Endothelial cell of umbilical vein (primary cell): ENCODE results near the gene SLC41A3. TPM values are rescaled to one million over a fixed set of nuclear protein-coding genes. Genes with fewer than 3 reads are reported as not detected.
"Not testable (repeated sequence)": the region's sequence is repeated elsewhere in the genome, so short reads cannot be mapped to it uniquely, and the experiment has no call there.

ENCODE experiments used
- BruUV-seq: library from RNA; stranded (reverse); fragments of 400-500 nt; replicated peaks from 2 replicates; lab custom pipeline; 2021; lab: Mats Ljungman, UMichigan
- CTCF ChIA-PET: fragments of 300-600, 350-600 bp; sonication (Branson Sonifier 250); formaldehyde crosslinking; loops from one replicate; lab custom pipeline; 2021; ENCODE audit warnings: antibody characterized with exemption, inconsistent platforms; lab: Charles Lee
- POLR2A ChIA-PET: fragments of 300-600, 350-600 bp; sonication (Branson Sonifier 250); formaldehyde crosslinking; loops from one replicate; lab custom pipeline; 2021; ENCODE audit warnings: antibody characterized with exemption, inconsistent platforms; lab: Charles Lee
- DNase-seq: peaks from one replicate; pipeline ENCODE4 v3.0.0-alpha.2; 2011; ENCODE audit warnings: low read depth, low spot score
- FAIRE-seq: peaks from 2 replicates; lab custom pipeline; 2011; peaks lifted over from hg19 to GRCh38; lab: Jason Lieb, UNC
- H2AFZ ChIP-seq: 2 replicates; pipeline ENCODE4 v1.6.0; 2012; ENCODE audit warnings: low read depth, low read length, control low read depth, inconsistent platforms
- H3K27ac ChIP-seq: 2 replicates; pipeline ENCODE4 v1.5.1; 2011; ENCODE audit warnings: low read depth, mild to moderate bottlenecking, control low read depth, low read length, moderate library complexity; ENCODE audit not compliant: insufficient read depth
- H3K27me3 ChIP-seq, 2 experiments: 2 replicates each; pipeline versions ENCODE4 v1.6.0 to v1.6.1; 2011; ENCODE audit warnings: low read length in 2 of 2, mixed read lengths in 1 of 2; ENCODE audit not compliant: control insufficient read depth in 2 of 2, insufficient read depth in 2 of 2
- H3K36me3 ChIP-seq, 2 experiments: 2 replicates in 1 of 2; 3 replicates in 1 of 2; pipeline ENCODE4 v1.5.1; 2011; ENCODE audit warnings: low read length in 2 of 2, mild to moderate bottlenecking in 1 of 2, moderate library complexity in 1 of 2; ENCODE audit not compliant: control insufficient read depth in 2 of 2, insufficient read depth in 2 of 2; ENCODE audit errors: extremely low read depth in 1 of 2
- H3K4me1 ChIP-seq: 3 replicates; pipeline ENCODE4 v1.5.1; 2011; ENCODE audit warnings: mild to moderate bottlenecking, low read length; ENCODE audit not compliant: control insufficient read depth, insufficient read depth; ENCODE audit errors: extremely low read depth
- H3K4me2 ChIP-seq: 2 replicates; pipeline ENCODE4 v1.6.1; 2011; ENCODE audit warnings: low read length, control low read depth, mixed read lengths; ENCODE audit not compliant: insufficient read depth
- H3K4me3 ChIP-seq, 3 experiments: fragments of 200-600 bp in 1 of 3; sonication (generic), shearing (Covaris generic) in 1 of 3; replicated peaks in 1 of 3; 2 replicates each; pipeline ENCODE4 v1.5.1; 2011 to 2016; ENCODE audit warnings: control low read depth in 3 of 3, low read length in 3 of 3, mild to moderate bottlenecking in 2 of 3, inconsistent platforms in 1 of 3, low read depth in 1 of 3, moderate library complexity in 1 of 3; ENCODE audit not compliant: insufficient read depth in 1 of 3
- H3K79me2 ChIP-seq: 2 replicates; pipeline ENCODE4 v1.6.0; 2012; ENCODE audit warnings: low read length, inconsistent platforms; ENCODE audit not compliant: control insufficient read depth, insufficient read depth
- H3K9ac ChIP-seq: replicated peaks from 2 replicates; pipeline ENCODE3; 2011; ENCODE audit warnings: low read length, control low read depth; ENCODE audit not compliant: insufficient read depth; ENCODE audit errors: extremely low read depth
- H3K9me1 ChIP-seq: replicated peaks from 3 replicates; pipeline ENCODE4 v1.6.0; 2011; ENCODE audit warnings: mild to moderate bottlenecking, low read length; ENCODE audit not compliant: control insufficient read depth, insufficient read depth; ENCODE audit errors: extremely low read depth
- H3K9me3 ChIP-seq: replicated peaks from 2 replicates; pipeline ENCODE4 v1.5.1; 2012; ENCODE audit warnings: low read length, inconsistent platforms; ENCODE audit not compliant: control insufficient read depth, insufficient read depth
- H4K20me1 ChIP-seq: replicated peaks from 2 replicates; pipeline ENCODE3; 2011; ENCODE audit warnings: mild to moderate bottlenecking, low read length; ENCODE audit not compliant: control insufficient read depth, insufficient read depth; ENCODE audit errors: extremely low read depth
- CTCF ChIP-seq, 2 donors: IDR thresholded peaks; 1 replicate in 1 of 2; 2 replicates in 1 of 2; pipeline ENCODE4 v1.5.1; 2011; ENCODE audit warnings: low read length in 2 of 2, mild to moderate bottlenecking in 2 of 2, moderate library complexity in 2 of 2, control low read depth in 1 of 2, inconsistent platforms in 1 of 2, low read depth in 1 of 2; ENCODE audit not compliant: insufficient read depth in 1 of 2; ENCODE audit errors: extremely low read depth in 1 of 2
- EZH2 ChIP-seq: IDR thresholded peaks from 2 replicates; pipeline ENCODE4 v1.6.1; 2012; ENCODE audit warnings: borderline replicate concordance, low read depth, mild to moderate bottlenecking, moderate library complexity, low read length, inconsistent platforms; ENCODE audit not compliant: severe bottlenecking
- FOS ChIP-seq: IDR thresholded peaks from 2 replicates; pipeline ENCODE4 v1.6.1; 2011; ENCODE audit warnings: mild to moderate bottlenecking, low read length, moderate library complexity, borderline replicate concordance; ENCODE audit not compliant: insufficient read depth
- GATA2 ChIP-seq: IDR thresholded peaks from 2 replicates; pipeline ENCODE4 v1.7.0; 2011; ENCODE audit warnings: low read depth, mild to moderate bottlenecking, moderate library complexity, mixed read lengths, low read length; ENCODE audit not compliant: insufficient read length, insufficient read depth
- JUN ChIP-seq: IDR thresholded peaks from 2 replicates; pipeline ENCODE4 v1.6.1; 2011; ENCODE audit warnings: borderline replicate concordance, low read depth; ENCODE audit not compliant: insufficient read length, insufficient read depth
- MAX ChIP-seq: IDR thresholded peaks from 2 replicates; pipeline ENCODE4 v1.6.1; 2011; ENCODE audit not compliant: insufficient read depth, insufficient read length
- MYC ChIP-seq: IDR thresholded peaks from one replicate; pipeline ENCODE4 v1.6.1; 2011; ENCODE audit warnings: mild to moderate bottlenecking, low read depth, low read length
- POLR2A ChIP-seq: IDR thresholded peaks from 2 replicates; pipeline ENCODE4 v1.6.1; 2012; ENCODE audit warnings: low read depth, mild to moderate bottlenecking, control low read depth, low read length
- POLR2AphosphoS5 ChIP-seq: IDR thresholded peaks from 2 replicates; pipeline ENCODE4 v1.6.1; 2012; ENCODE audit warnings: low read depth, mild to moderate bottlenecking, control low read depth, low read length, moderate library complexity; ENCODE audit not compliant: insufficient read depth
- dilution Hi-C: fragments of 300-500 bp; cut with MboI; formaldehyde crosslinking; loops from one replicate; pipeline ENCODE4 v1.15.0; 2019; ENCODE audit warnings: low sequenced_read_pairs; ENCODE audit not compliant: extremely low pct_ligation_motif_present
- intact Hi-C: fragments of 100-400 bp; cut with micrococcal nuclease; formaldehyde crosslinking; loops from one replicate; pipeline ENCODE4 v1.10.0; 2022
- polyA plus RNA-seq, 4 experiments: library from polyadenylated mRNA; depleted of rRNA in 3 of 4; stranded (reverse) in 3 of 4; unstranded in 1 of 4; fragments of >200 nt; gene quantifications; 2 replicates each; pipeline versions ENCODE4 v1.2.1 to v1.2.3, GENCODE V29; 2011 to 2012; ENCODE audit warnings: missing spikeins in 1 of 4
- total RNA-seq: library from RNA; stranded (reverse); gene quantifications from 2 replicates; pipeline ENCODE4 v1.2.3, GENCODE V29; 2021

Gene SLC41A3
- total and polyA plus RNA-seq, 2 donors (not counting 3 experiments of a cell fraction or from before 2014, with no cell fraction given): 52.5 to 118 TPM

- dilution Hi-C loops: no loop called here
- Histone ChIP-seq H4K20me1 (no peaks in the 10 kb centered on the region), H3K27me3 (no peaks in the 10 kb centered on the region), H3K4me3 (no peak overlapping the region), H3K9me1 (peaks cover 2% of the 10 kb centered on the region), H3K9ac (no peak overlapping the region), H3K4me2 (no peak overlapping the region), H3K36me3 (peaks cover 0 to 2% of the 10 kb centered on the region in 2 experiments), H2AFZ (no peak overlapping the region), H3K79me2 (no peaks in the 10 kb centered on the region), H3K4me1 (no peaks in the 10 kb centered on the region), H3K27ac (no peak overlapping the region), H3K9me3 (no peaks in the 10 kb centered on the region)
- FAIRE-seq: no peak
- CTCF ChIA-PET: no interaction called here
- TF ChIP-seq FOS: no peak
- TF ChIP-seq POLR2A: no peak
- TF ChIP-seq GATA2: no peak
- TF ChIP-seq POLR2AphosphoS5: no peak
- BruUV-seq: no TSS peak
- intact Hi-C loops: no loop called here
- no peak for DNase-seq
- POLR2A ChIA-PET: no interaction called here
Observed at GRCh38 chr3:126070146-126070545, 13.8 kb downstream of the SLC41A3 start.

- BruUV-seq: no TSS peak
- Histone ChIP-seq H3K9me1 (peaks cover 2% of the 10 kb centered on the region), H3K27me3 (no peaks in the 10 kb centered on the region), H2AFZ (no peak overlapping the region), H3K4me3 (no peak overlapping the region), H3K4me1 (no peaks in the 10 kb centered on the region), H3K9me3 (no peaks in the 10 kb centered on the region), H3K79me2 (no peaks in the 10 kb centered on the region), H4K20me1 (no peaks in the 10 kb centered on the region), H3K27ac (no peak overlapping the region), H3K36me3 (peaks cover 0 to 2% of the 10 kb centered on the region in 2 experiments), H3K9ac (no peak overlapping the region), H3K4me2 (no peak overlapping the region)
- TF ChIP-seq POLR2A (no peak), MYC (no peak), CTCF (IDR thresholded peaks at IDR 0.05; ENCODE audit: extremely low read depth in 1 of 2, insufficient read depth in 1 of 2, low read depth in 1 of 2, low read length in 2 of 2) (no peak), POLR2AphosphoS5 (no peak), MAX (no peak), FOS (no peak), GATA2 (no peak), EZH2 (no peak), JUN (no peak)
- intact Hi-C loops: no loop called here
- dilution Hi-C loops: no loop called here
- FAIRE-seq (no peak), DNase-seq (no peak)
- CTCF ChIA-PET: no interaction called here
- POLR2A ChIA-PET: no interaction called here
Observed at GRCh38 chr3:126067959-126068358, 16.0 kb downstream of the SLC41A3 start.

- H3K4me2 ChIP-seq, H3K36me3 ChIP-seq, DNase-seq, H3K27ac ChIP-seq, BruUV-seq, H4K20me1 ChIP-seq, H2AFZ ChIP-seq, H3K9me3 ChIP-seq, H3K4me3 ChIP-seq, dilution Hi-C loops, H3K79me2 ChIP-seq, CTCF ChIA-PET, H3K4me1 ChIP-seq, intact Hi-C loops, FAIRE-seq, POLR2A ChIA-PET, H3K27me3 ChIP-seq, H3K9ac ChIP-seq, H3K9me1 ChIP-seq: not testable (repeated sequence)
Observed at GRCh38 chr3:126066676-126067075, 17.2 kb downstream of the SLC41A3 start.
